K562 (cell line): Measurements from ENCODE around the gene ADGRB2. TPM values are rescaled to one million over a fixed set of nuclear protein-coding genes. Genes with fewer than 3 reads are reported as not detected.
A peak's percentile ranks its signal among the peaks of the same experiment; 100 is the strongest.

Source experiments
- AFF1 ChIP-seq, 2 experiments: fragments of 450-650 bp; IDR thresholded peaks; 2 replicates each; pipeline ENCODE4 v1.6.1; 2018; ENCODE audit warnings: mild to moderate bottlenecking in 2 of 2, low read depth in 1 of 2; ENCODE audit not compliant: partially characterized antibody in 2 of 2
- BCL6 ChIP-seq: fragments of 250-450 bp; sonication (Bioruptor Pico); IDR thresholded peaks from 2 replicates; pipeline ENCODE4 v1.4.0; 2020
- BDP1 ChIP-seq: IDR thresholded peaks from 3 replicates; pipeline ENCODE4 v1.6.1; 2011; ENCODE audit not compliant: insufficient read length, insufficient read depth
- CXXC5 ChIP-seq: fragments of 250-450 bp; sonication (Bioruptor Pico); IDR thresholded peaks from 2 replicates; pipeline ENCODE4 v1.8.0; 2022; ENCODE audit warnings: inconsistent platforms, mild to moderate bottlenecking, moderate library complexity
- E2F1 ChIP-seq: sonication (generic); formaldehyde crosslinking; IDR thresholded peaks from 2 replicates; pipeline ENCODE4 v1.8.1; 2023; ENCODE audit warnings: mild to moderate bottlenecking, missing genetic modification reagents, moderate library complexity
- FOXK1 ChIP-seq: sonication (generic); formaldehyde crosslinking; IDR thresholded peaks from 2 replicates; pipeline ENCODE4 v1.8.0; 2022; ENCODE audit warnings: missing genetic modification reagents, mild to moderate bottlenecking, borderline replicate concordance
- HDAC2 ChIP-seq: fragments of 450-650 bp; IDR thresholded peaks from 2 replicates; pipeline ENCODE4 v1.6.1; 2016; ENCODE audit warnings: mild to moderate bottlenecking
- HNRNPK ChIP-seq: fragments of 200-400 bp; formaldehyde crosslinking; IDR thresholded peaks from one replicate; pipeline ENCODE4 v1.6.1; 2018; ENCODE audit warnings: mild to moderate bottlenecking, low read depth, low read length; ENCODE audit not compliant: poor library complexity, severe bottlenecking
- KLF1 ChIP-seq: fragments of 450-650 bp; IDR thresholded peaks from 2 replicates; pipeline ENCODE4 v1.6.1; 2016; ENCODE audit warnings: missing genetic modification characterization, missing compliant biosample characterization
- KLF6 ChIP-seq: fragments of 250-450 bp; sonication (Bioruptor Pico); IDR thresholded peaks from 2 replicates; pipeline ENCODE4 v1.4.0; 2020; ENCODE audit warnings: mild to moderate bottlenecking, moderate library complexity, borderline replicate concordance
- MIER1 ChIP-seq: fragments of 450-650 bp; IDR thresholded peaks from 2 replicates; pipeline ENCODE4 v1.6.1; 2016; ENCODE audit warnings: antibody characterized with exemption, mild to moderate bottlenecking, low read depth
- PRMT5 ChIP-seq: sonication (generic); formaldehyde crosslinking; IDR thresholded peaks from 2 replicates; pipeline ENCODE4 v1.5.0; 2020; ENCODE audit warnings: missing genetic modification reagents
- SRF ChIP-seq, 2 experiments: fragments of 250-450, 450-650 bp in 1 of 2; sonication (Bioruptor Pico) in 1 of 2; sonication (generic) in 1 of 2; formaldehyde crosslinking; IDR thresholded peaks; 2 replicates each; pipeline versions ENCODE4 v1.5.0 to v1.5.1; 2020 to 2022; ENCODE audit warnings: mild to moderate bottlenecking in 1 of 2, missing genetic modification reagents in 1 of 2
- THRAP3 ChIP-seq: fragments of 450-650 bp; IDR thresholded peaks from 2 replicates; pipeline ENCODE4 v1.6.1; 2016; ENCODE audit warnings: mild to moderate bottlenecking, inconsistent platforms, borderline replicate concordance
- ZBTB43 ChIP-seq: sonication (generic); formaldehyde crosslinking; IDR thresholded peaks from 2 replicates; pipeline ENCODE4 v1.8.0; 2023; ENCODE audit warnings: mild to moderate bottlenecking, missing genetic modification reagents
- ZNF217 ChIP-seq: sonication (generic); formaldehyde crosslinking; IDR thresholded peaks from 2 replicates; pipeline ENCODE4 v1.8.0; 2022; ENCODE audit warnings: mild to moderate bottlenecking, missing genetic modification reagents
- ZNF431 ChIP-seq: sonication (generic); formaldehyde crosslinking; IDR thresholded peaks from 2 replicates; pipeline ENCODE4 v1.8.0; 2022; ENCODE audit warnings: mild to moderate bottlenecking, missing genetic modification reagents
- ZNF589 ChIP-seq: fragments of 200-800 bp; sonication (Bioruptor generic); IDR thresholded peaks from 2 replicates; pipeline ENCODE4 v1.6.1; 2016; ENCODE audit warnings: low read depth, missing genetic modification characterization, missing compliant biosample characterization
- ZNF740 ChIP-seq, 3 experiments: fragments of 200-800 bp in 1 of 3; sonication (Bioruptor generic) in 1 of 3; sonication (generic) in 1 of 3; formaldehyde crosslinking in 1 of 3; IDR thresholded peaks; 2 replicates each; pipeline versions ENCODE4 v1.6.1 to v1.8.0; 2016 to 2022; ENCODE audit warnings: mild to moderate bottlenecking in 2 of 3, missing compliant biosample characterization in 2 of 3, missing genetic modification characterization in 2 of 3, missing genetic modification reagents in 1 of 3
- ZNF766 ChIP-seq: fragments of 200-800 bp; sonication (Bioruptor generic); conservative IDR thresholded peaks from 2 replicates; pipeline ENCODE4 v1.6.1; 2016; ENCODE audit warnings: missing genetic modification characterization, missing compliant biosample characterization
- polyA plus RNA-seq, 8 experiments: library from polyadenylated mRNA; depleted of rRNA in 4 of 8; stranded (reverse) in 5 of 8; unstranded in 3 of 8; fragments of >200 nt; fragmentation: Nextera tagmentation in 2 of 8; fragmentation: Illumina TruSeq in 1 of 8; extraction: Ambion mirVana in 2 of 8; extraction: Trizol in 1 of 8; gene quantifications; 2 replicates each; pipeline versions ENCODE4 v1.2.1 to v1.2.3, GENCODE V29; 2011 to 2014; ENCODE audit warnings: inconsistent platforms in 1 of 8, missing spikeins in 1 of 8
- total RNA-seq, 7 experiments: library from RNA; depleted of rRNA in 6 of 7; stranded (reverse); fragments of >200 nt in 6 of 7; fragmentation: Illumina TruSeq in 2 of 7; extraction: Trizol in 2 of 7; gene quantifications; 2 replicates each; pipeline versions ENCODE4 v1.2.1 to v1.2.3, GENCODE V29; 2011 to 2021; ENCODE audit warnings: low replicate concordance in 1 of 7

Gene ADGRB2
- total and polyA plus RNA-seq, 9 of the 15 experiments (the other 6 are each of a cell fraction or from before 2014, with no cell fraction given), result 0.04 to 0.23 (median 0.20) TPM; not detected in 2

- peak in 1 of 2 experiments; percentile 97 for TF ChIP-seq AFF1 (IDR thresholded peaks at IDR 0.05; ENCODE audit: low read depth in 1 of 2, partially characterized antibody in 2 of 2)
- TF ChIP-seq HNRNPK, result no peak
- no peak for TF ChIP-seq KLF1
- TF ChIP-seq THRAP3, result no peak
- peak; percentile 89 for TF ChIP-seq ZNF766 (CRISPR knock-in tag)
- peak; percentile 71 for TF ChIP-seq E2F1 (CRISPR knock-in tag)
- peak; percentile 92 for TF ChIP-seq PRMT5 (CRISPR knock-in tag)
- peak; percentile 62 for TF ChIP-seq CXXC5 (CRISPR knock-in tag)
- peak; percentile 84; the same call in 1 of the 2 replicates for TF ChIP-seq FOXK1 (CRISPR knock-in tag)
- TF ChIP-seq BCL6, result 0 out of 2 replicates have a peak, but pooled peaks have one; percentile 45
- TF ChIP-seq ZBTB43, result no peak
- peak; percentile 98 for TF ChIP-seq MIER1
- no peak for TF ChIP-seq BDP1
- 0 out of 2 replicates have a peak, but pooled peaks have one; percentile 27 for TF ChIP-seq KLF6 (CRISPR knock-in tag)
- TF ChIP-seq SRF (CRISPR knock-in tag; IDR thresholded peaks at IDR 0.05), result peak in 1 of 2 experiments; percentile 74; a peak in 1 of 4 replicates
- 0 out of 2 replicates have a peak, but pooled peaks have one; percentile 41 for TF ChIP-seq ZNF217 (CRISPR knock-in tag)
- no peak for TF ChIP-seq ZNF740 (CRISPR knock-in tag; IDR thresholded peaks at IDR 0.05)
- TF ChIP-seq ZNF740 (tag; IDR thresholded peaks at IDR 0.05), result 0 out of 4 replicates have a peak, but pooled peaks of 1 of the 2 experiments have one; percentile 29
- TF ChIP-seq ZNF431 (CRISPR knock-in tag), result peak; percentile 61
- TF ChIP-seq HDAC2, result peak; percentile 81
- TF ChIP-seq ZNF589, result peak; percentile 57; the same call in 1 of the 2 replicates
These were observed 40.2 kb downstream of the ADGRB2 start (continued) for GRCh38 chr1:31723828-31724359.
